Mammary epithelial cell (primary cell): Measurements from ENCODE around the gene SORBS2.

ENCODE experiments used
- CTCF ChIP-seq, 2 donors: IDR thresholded peaks in 1 of 2; conservative IDR thresholded peaks in 1 of 2; 2 replicates each; pipeline ENCODE4 v1.5.1; 2011 to 2012; ENCODE audit warnings: inconsistent platforms in 2 of 2, low read length in 2 of 2, mild to moderate bottlenecking in 2 of 2, control low read depth in 1 of 2, low read depth in 1 of 2; ENCODE audit not compliant: insufficient read depth in 1 of 2; ENCODE audit errors: extremely low read depth in 1 of 2
- EZH2 ChIP-seq: IDR thresholded peaks from 2 replicates; pipeline ENCODE4 v1.6.1; 2012; ENCODE audit warnings: low read length, inconsistent platforms, borderline replicate concordance

GRCh38 chr4:185738038-185738552, 73.9 kb downstream of the SORBS2 start:
- TF ChIP-seq CTCF (conservative IDR thresholded peaks at IDR 0.05 in 1 of 2, IDR thresholded peaks at IDR 0.05 in 1 of 2; ENCODE audit: extremely low read depth in 1 of 2, insufficient read depth in 1 of 2, low read depth in 1 of 2, low read length in 2 of 2) = no peak
- no peak for TF ChIP-seq EZH2
